Activated naive CD8-positive, alpha-beta T cell treated with anti-CD3 and anti-CD28 coated beads, Interleukin-2, amount 10 ng/mL, durations not matched to agents 7 days and 5 days (primary cell): ENCODE measurements around the gene KIZ. TPM values are rescaled to one million over a fixed set of nuclear protein-coding genes. Genes with fewer than 3 reads are reported as not detected.

ENCODE experiments used
- ATAC-seq: fragments of 150-1000 bp; cut with Tn5 transposase; one replicate; pipeline ENCODE4 v1.10.0; 2021; ENCODE audit warnings: low read depth, moderate library complexity
- POLR2A ChIA-PET: fragments of 350-600 bp; sonication (Branson Sonifier 250); formaldehyde crosslinking; loops from one replicate; lab custom pipeline; 2021; ENCODE audit warnings: antibody characterized with exemption; lab: Charles Lee
- DNase-seq: peaks from one replicate; pipeline ENCODE4 v3.0.0; 2021
- H3K27ac Mint-ChIP-seq: one replicate; pipeline ENCODE4 v1.8.0; 2022; ENCODE audit warnings: mild to moderate bottlenecking, mixed read lengths
- H3K27me3 Mint-ChIP-seq: one replicate; pipeline ENCODE4 v1.8.0; 2022; ENCODE audit warnings: mild to moderate bottlenecking, moderate library complexity, mixed read lengths
- H3K36me3 Mint-ChIP-seq: one replicate; pipeline ENCODE4 v1.8.0; 2021; ENCODE audit warnings: mild to moderate bottlenecking, mixed read lengths
- H3K4me1 Mint-ChIP-seq: one replicate; pipeline ENCODE4 v1.8.0; 2021; ENCODE audit warnings: mixed read lengths
- H3K4me3 Mint-ChIP-seq: one replicate; pipeline ENCODE4 v1.8.0; 2022; ENCODE audit warnings: mild to moderate bottlenecking, moderate library complexity, mixed read lengths
- H3K9me3 Mint-ChIP-seq: one replicate; pipeline ENCODE4 v1.8.0; 2021; ENCODE audit warnings: mixed read lengths
- total RNA-seq, 2 experiments: library from RNA; stranded (reverse); gene quantifications; one replicate each; pipeline ENCODE4 v1.2.3, GENCODE V29; 2021

KIZ gene
- total RNA-seq, 2 experiments from 2014 or later: 33.4 to 36.6 TPM

GRCh38 chr20:21286775-21287174 lies 160.9 kb downstream of the KIZ start:
- Mint-ChIP-seq H3K4me1 (no peaks in the 10 kb centered on the region), H3K27ac (no peak overlapping the region), H3K36me3 (no peaks in the 10 kb centered on the region), H3K4me3 (no peak overlapping the region), H3K9me3 (peaks cover 2% of the 10 kb centered on the region), H3K27me3 (peaks cover 22% of the 10 kb centered on the region)
- ATAC-seq: no peak
- POLR2A ChIA-PET: no interaction called here
- no peak for DNase-seq

- no peaks in the 10 kb centered on the region for H3K36me3 Mint-ChIP-seq
- no peak overlapping the region for H3K4me3 Mint-ChIP-seq
- POLR2A ChIA-PET: no interaction called here
- ATAC-seq (no peak), DNase-seq (no peak)
- peaks cover 12% of the 10 kb centered on the region for H3K27me3 Mint-ChIP-seq
- no peak overlapping the region for H3K27ac Mint-ChIP-seq
- no peaks in the 10 kb centered on the region for H3K4me1 Mint-ChIP-seq
- H3K9me3 Mint-ChIP-seq: peaks cover 2% of the 10 kb centered on the region
Observed at GRCh38 chr20:21288587-21289370, 162.9 kb downstream of the KIZ start.

GRCh38 chr20:21289651-21290050 lies 163.8 kb downstream of the KIZ start:
- Mint-ChIP-seq H3K36me3 (no peaks in the 10 kb centered on the region), H3K27ac (no peak overlapping the region), H3K4me1 (no peaks in the 10 kb centered on the region), H3K9me3 (peaks cover 2% of the 10 kb centered on the region), H3K4me3 (no peak overlapping the region), H3K27me3 (peaks cover 12% of the 10 kb centered on the region)
- ATAC-seq (no peak), DNase-seq (no peak)
- POLR2A ChIA-PET: no interaction called here

GRCh38 chr20:21291026-21291425 lies 165.1 kb downstream of the KIZ start:
- H3K36me3 Mint-ChIP-seq: no peaks in the 10 kb centered on the region
- DNase-seq (no peak), ATAC-seq (no peak)
- no peak overlapping the region for H3K27ac Mint-ChIP-seq
- H3K9me3 Mint-ChIP-seq: peaks cover 2% of the 10 kb centered on the region
- no peaks in the 10 kb centered on the region for H3K4me1 Mint-ChIP-seq
- no peak overlapping the region for H3K4me3 Mint-ChIP-seq
- POLR2A ChIA-PET: no interaction called here
- peaks cover 17% of the 10 kb centered on the region for H3K27me3 Mint-ChIP-seq

GRCh38 chr20:21294755-21295154 lies 168.9 kb downstream of the KIZ start:
- H3K9me3 Mint-ChIP-seq: no peaks in the 10 kb centered on the region
- H3K36me3 Mint-ChIP-seq: peaks cover 2% of the 10 kb centered on the region
- H3K27me3 Mint-ChIP-seq: peaks cover 16% of the 10 kb centered on the region
- peaks cover 2% of the 10 kb centered on the region for H3K4me1 Mint-ChIP-seq
- no peak overlapping the region for H3K4me3 Mint-ChIP-seq
- no peak overlapping the region for H3K27ac Mint-ChIP-seq
- DNase-seq (no peak), ATAC-seq (no peak)
- POLR2A ChIA-PET: no interaction called here

Other genes starting within 250 kb of the KIZ start
- gene LINC00237, start 19.7 kb upstream of the KIZ start, total RNA-seq: under 1 TPM in 1 of 2 experiments, not detected in 1; 0.33 TPM
- gene XRN2, start 177.2 kb downstream of the KIZ start, total RNA-seq: 10 to 100 TPM; 51.5 to 53.7 TPM